PC-9 (cell line): ENCODE measurements around the gene BRD1. TPM values are rescaled to one million over a fixed set of nuclear protein-coding genes. Genes with fewer than 3 reads are reported as not detected.
"Not testable (repeated sequence)": the region's sequence is repeated elsewhere in the genome, so short reads cannot be mapped to it uniquely, and the experiment has no call there.

ENCODE experiments used
- BruUV-seq: library from RNA; stranded (reverse); fragments of 400-500 nt; replicated peaks from 2 replicates; lab custom pipeline; 2021; lab: Mats Ljungman, UMichigan
- CTCF ChIA-PET: fragments of 300-600 bp; sonication (Branson Sonifier 250); formaldehyde crosslinking; loops from one replicate; lab custom pipeline; 2022; ENCODE audit warnings: antibody characterized with exemption; lab: Charles Lee
- POLR2A ChIA-PET: fragments of 300-600 bp; sonication (Branson Sonifier 250); formaldehyde crosslinking; loops from one replicate; lab custom pipeline; 2022; ENCODE audit warnings: antibody characterized with exemption; ENCODE audit not compliant: unreplicated experiment; lab: Charles Lee
- DNase-seq, 2 experiments: peaks; one replicate each; pipeline versions ENCODE4 v3.0.0 to v3.0.0-alpha.2; 2015 to 2022; ENCODE audit warnings: mixed read lengths in 1 of 2
- H2AFZ ChIP-seq: fragments of 200-600 bp; sonication (generic); 2 replicates; pipeline ENCODE4 v1.8.1; 2017; ENCODE audit warnings: antibody characterized with exemption
- H3F3A ChIP-seq: fragments of 200-600 bp; sonication (generic); 2 replicates; pipeline ENCODE4 v1.8.1; 2017; ENCODE audit warnings: antibody characterized with exemption, mild to moderate bottlenecking, low read depth; ENCODE audit not compliant: insufficient read depth
- H3K27ac ChIP-seq: fragments of 200-600 bp; sonication (generic); 2 replicates; pipeline ENCODE4 v1.6.1; 2016; ENCODE audit warnings: mixed run types
- H3K27me3 ChIP-seq: fragments of 200-600 bp; sonication (generic); 2 replicates; pipeline ENCODE4 v1.6.1; 2016; ENCODE audit warnings: low read depth, mixed run types; ENCODE audit not compliant: insufficient read depth
- H3K36me3 ChIP-seq: fragments of 200-600 bp; sonication (generic); 2 replicates; pipeline ENCODE4 v1.6.1; 2016; ENCODE audit warnings: low read depth, mixed run types
- H3K4me1 ChIP-seq: fragments of 200-600 bp; sonication (generic); replicated peaks from 2 replicates; pipeline ENCODE4 v1.6.1; 2016; ENCODE audit warnings: mixed run types; ENCODE audit not compliant: insufficient read depth
- H3K4me2 ChIP-seq: fragments of 200-600 bp; sonication (generic); 2 replicates; pipeline ENCODE4 v1.6.1; 2017; ENCODE audit warnings: mixed run types
- H3K4me3 ChIP-seq: fragments of 200-600 bp; sonication (generic); 2 replicates; pipeline ENCODE4 v1.6.1; 2016; ENCODE audit warnings: mixed run types
- H3K79me2 ChIP-seq: fragments of 200-600 bp; sonication (generic); 2 replicates; pipeline ENCODE4 v1.6.1; 2017; ENCODE audit warnings: low read depth, mixed run types
- H3K9me2 ChIP-seq: fragments of 200-600 bp; sonication (generic); 2 replicates; pipeline ENCODE4 v1.8.1; 2017; ENCODE audit warnings: mild to moderate bottlenecking; ENCODE audit not compliant: insufficient read depth
- H3K9me3 ChIP-seq: fragments of 200-600 bp; sonication (generic); 2 replicates; pipeline ENCODE4 v1.8.1; 2016; ENCODE audit warnings: low read depth; ENCODE audit not compliant: insufficient read depth
- H4K20me1 ChIP-seq: fragments of 200-600 bp; sonication (generic); 2 replicates; pipeline ENCODE4 v1.8.1; 2017; ENCODE audit not compliant: insufficient read depth
- CTCF ChIP-seq: fragments of 200-600 bp; sonication (generic); conservative IDR thresholded peaks from 2 replicates; pipeline ENCODE4 v1.6.1; 2017; ENCODE audit warnings: mixed run types, antibody characterized with exemption, mild to moderate bottlenecking, moderate library complexity
- EZH2 ChIP-seq: fragments of 200-600 bp; sonication (generic); IDR thresholded peaks from 2 replicates; pipeline ENCODE4 v1.8.0; 2017; ENCODE audit warnings: antibody characterized with exemption, low read depth
- intact Hi-C: fragments of 100-400 bp; cut with micrococcal nuclease; formaldehyde crosslinking; loops from one replicate; pipeline ENCODE4 v1.10.0; 2022; ENCODE audit not compliant: unreplicated experiment
- total RNA-seq: library from RNA; stranded (reverse); gene quantifications from 2 replicates; pipeline ENCODE4 v1.2.3, GENCODE V29; 2021

Gene BRD1
- total RNA-seq, 1 experiment from 2014 or later, result 28.5 TPM

- no peak overlapping the region for H3K4me2 ChIP-seq
- no peak for DNase-seq
- H3K36me3 ChIP-seq, result no peaks in the 10 kb centered on the region
- no peaks in the 10 kb centered on the region for H4K20me1 ChIP-seq
- peaks cover 11% of the 10 kb centered on the region; the same call in 1 of the 2 replicates for H3F3A ChIP-seq
- H3K27me3 ChIP-seq, result peaks cover 39% of the 10 kb centered on the region
- H2AFZ ChIP-seq, result no peak overlapping the region
- no peaks in the 10 kb centered on the region for H3K9me2 ChIP-seq
- no peak overlapping the region for H3K27ac ChIP-seq
- no peaks in the 10 kb centered on the region for H3K79me2 ChIP-seq
- POLR2A ChIA-PET, result no interaction called here
- no peak for TF ChIP-seq EZH2
- TF ChIP-seq CTCF, result no peak
- intact Hi-C loops, result no loop called here
- CTCF ChIA-PET, result no interaction called here
- H3K4me1 ChIP-seq, result no peaks in the 10 kb centered on the region
- H3K4me3 ChIP-seq, result no peak overlapping the region
- no TSS peak for BruUV-seq
- H3K9me3 ChIP-seq, result peaks cover 7% of the 10 kb centered on the region; the same call in 1 of the 2 replicates
Observed at GRCh38 chr22:49763138-49763537, 64.5 kb downstream of the BRD1 start.

GRCh38 chr22:49762571-49762970 lies 65.1 kb downstream of the BRD1 start:
- POLR2A ChIA-PET, H3K4me3 ChIP-seq, DNase-seq, H3K27ac ChIP-seq, H3K36me3 ChIP-seq, CTCF ChIA-PET, intact Hi-C loops, H3F3A ChIP-seq, H3K9me2 ChIP-seq, BruUV-seq, H3K9me3 ChIP-seq, H3K4me1 ChIP-seq, H2AFZ ChIP-seq, H3K4me2 ChIP-seq, H3K79me2 ChIP-seq, H4K20me1 ChIP-seq: not testable (repeated sequence)
- H3K27me3 ChIP-seq, result peaks cover 44% of the 10 kb centered on the region

GRCh38 chr22:49761836-49762235 lies 65.8 kb downstream of the BRD1 start:
- H3K9me3 ChIP-seq, result peaks cover 3% of the 10 kb centered on the region; the same call in 1 of the 2 replicates
- H2AFZ ChIP-seq, result no peak overlapping the region
- H3K79me2 ChIP-seq, result no peaks in the 10 kb centered on the region
- H3F3A ChIP-seq, result no peaks in the 10 kb centered on the region
- H3K27ac ChIP-seq, result no peak overlapping the region
- H3K27me3 ChIP-seq, result peaks cover 51% of the 10 kb centered on the region
- POLR2A ChIA-PET, result no interaction called here
- DNase-seq, result no peak
- no peak overlapping the region for H3K4me3 ChIP-seq
- CTCF ChIA-PET, result no interaction called here
- no peak overlapping the region for H3K4me2 ChIP-seq
- no peaks in the 10 kb centered on the region for H4K20me1 ChIP-seq
- H3K4me1 ChIP-seq, result no peaks in the 10 kb centered on the region
- TF ChIP-seq EZH2 (no peak), CTCF (no peak)
- no peaks in the 10 kb centered on the region for H3K9me2 ChIP-seq
- no TSS peak for BruUV-seq
- intact Hi-C loops, result no loop called here
- H3K36me3 ChIP-seq, result no peaks in the 10 kb centered on the region
